HL-60 (cell line): ENCODE data around the gene C19orf47.
"Not testable (repeated sequence)": the region's sequence is repeated elsewhere in the genome, so short reads cannot be mapped to it uniquely, and the experiment has no call there.

Experiments
- DNase-seq, 2 experiments: peaks; one replicate each; pipeline ENCODE4 v3.0.0-alpha.2; 2010 to 2020; ENCODE audit warnings: low read depth in 1 of 2, low spot score in 1 of 2
- H3K27ac ChIP-seq: fragments of 250-450 bp; sonication (Bioruptor Pico); replicated peaks from 2 replicates; pipeline ENCODE4 v1.5.1; 2020; ENCODE audit warnings: mild to moderate bottlenecking, moderate library complexity
- H3K27me3 ChIP-seq: fragments of 250-450 bp; sonication (Bioruptor Pico); 2 replicates; pipeline ENCODE4 v1.5.1; 2021; ENCODE audit warnings: mild to moderate bottlenecking, moderate library complexity; ENCODE audit not compliant: insufficient read depth, poor library complexity, severe bottlenecking
- H3K4me3 ChIP-seq: replicated peaks from 2 replicates; pipeline ENCODE4 v1.5.1; 2011; ENCODE audit warnings: mild to moderate bottlenecking, control low read depth, low read length; ENCODE audit not compliant: insufficient read depth
- CTCF ChIP-seq: IDR thresholded peaks from one replicate; pipeline ENCODE4 v1.5.1; 2011; ENCODE audit warnings: low read length, control low read depth, inconsistent platforms; ENCODE audit not compliant: insufficient read depth
- GABPA ChIP-seq: IDR thresholded peaks from 2 replicates; pipeline ENCODE4 v1.6.1; 2012; ENCODE audit warnings: low read depth
- POLR2AphosphoS5 ChIP-seq: IDR thresholded peaks from 2 replicates; pipeline ENCODE4 v1.6.1; 2012; ENCODE audit warnings: low read depth
- REST ChIP-seq: IDR thresholded peaks from 2 replicates; pipeline ENCODE4 v1.6.1; 2012; ENCODE audit warnings: low read depth; ENCODE audit not compliant: insufficient replicate concordance
- SPI1 ChIP-seq: IDR thresholded peaks from 2 replicates; pipeline ENCODE4 v1.6.1; 2012; ENCODE audit warnings: low read depth, mild to moderate bottlenecking, borderline replicate concordance

Gene C19orf47

GRCh38 chr19:40335855-40336600 lies 12.2 kb downstream of the C19orf47 start:
- Histone ChIP-seq H3K27me3 (no peaks in the 10 kb centered on the region), H3K4me3 (no peak overlapping the region), H3K27ac (no peak overlapping the region)
- DNase-seq: no peak
- no peak for TF ChIP-seq REST
- TF ChIP-seq SPI1: no peak
- TF ChIP-seq CTCF: no peak
- TF ChIP-seq POLR2AphosphoS5: no peak
- TF ChIP-seq GABPA: no peak

- TF ChIP-seq GABPA (no peak), CTCF (no peak), POLR2AphosphoS5 (no peak), SPI1 (no peak)
- Histone ChIP-seq H3K4me3 (no peak overlapping the region), H3K27ac (no peak overlapping the region), H3K27me3 (no peaks in the 10 kb centered on the region)
- DNase-seq: no peak
Observed at GRCh38 chr19:40335101-40335500, 13.1 kb downstream of the C19orf47 start.

- H3K27ac ChIP-seq, H3K4me3 ChIP-seq, DNase-seq, H3K27me3 ChIP-seq: not testable (repeated sequence)
Observed at GRCh38 chr19:40333083-40333482, 15.1 kb downstream of the C19orf47 start.

GRCh38 chr19:40332669-40333068 lies 15.5 kb downstream of the C19orf47 start:
- no peaks in the 10 kb centered on the region for H3K27me3 ChIP-seq
- no peak overlapping the region for H3K4me3 ChIP-seq
- no peak overlapping the region for H3K27ac ChIP-seq
- no peak for DNase-seq
- TF ChIP-seq GABPA (no peak), REST (no peak), CTCF (no peak), POLR2AphosphoS5 (no peak)
